ENCODE results near the gene LAPTM5. TPM values are rescaled to one million over a fixed set of nuclear protein-coding genes. Genes with fewer than 3 reads are reported as not detected.

The LAPTM5 gene
- total RNA-seq, 1 experiment from 2014 or later: not detected

DNA sequence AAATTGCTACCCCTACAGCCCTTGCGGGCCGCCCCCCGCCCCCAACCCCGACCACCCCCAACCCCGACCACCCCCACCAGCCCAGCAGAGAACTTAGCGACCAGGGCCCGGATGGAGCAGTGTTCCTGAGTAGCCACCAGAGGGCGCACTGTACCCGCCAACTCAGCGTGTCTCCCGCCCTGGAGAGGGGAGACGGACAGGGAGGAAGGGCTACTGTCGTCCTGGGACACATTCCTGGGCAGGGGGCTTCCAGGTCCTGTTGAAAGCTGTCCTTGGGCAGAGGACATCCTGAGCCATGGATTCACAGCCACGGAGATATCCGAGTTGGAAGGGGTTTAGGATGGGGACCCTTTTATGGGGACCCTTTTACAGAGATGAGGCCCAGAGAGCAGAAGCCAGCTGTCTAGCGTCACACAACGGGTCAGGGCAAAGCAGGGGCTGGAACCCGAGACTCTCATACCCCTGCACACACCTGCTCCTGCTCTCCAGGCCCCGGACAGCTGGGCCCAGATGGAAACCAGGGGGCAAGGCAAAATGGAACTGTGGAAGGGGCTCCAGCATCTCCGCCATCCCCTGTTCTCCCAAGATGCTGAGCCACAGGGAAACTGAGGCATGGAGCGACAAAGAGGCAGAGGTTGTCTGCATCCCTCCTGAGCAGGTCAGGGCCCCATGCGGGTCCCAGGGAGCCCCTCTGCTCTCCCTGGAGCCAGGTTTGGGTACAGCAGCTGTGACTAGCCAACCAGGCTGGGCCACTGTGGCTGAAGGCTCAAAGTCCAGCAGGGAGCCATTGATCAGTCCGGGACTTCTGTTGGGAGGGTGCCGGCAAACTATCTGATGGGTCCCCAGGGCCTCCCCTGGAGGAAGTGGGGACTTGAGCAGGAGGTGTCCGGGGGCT lies 25.0 kb upstream of the LAPTM5 start:
- TF ChIP-seq, protein P1, sequence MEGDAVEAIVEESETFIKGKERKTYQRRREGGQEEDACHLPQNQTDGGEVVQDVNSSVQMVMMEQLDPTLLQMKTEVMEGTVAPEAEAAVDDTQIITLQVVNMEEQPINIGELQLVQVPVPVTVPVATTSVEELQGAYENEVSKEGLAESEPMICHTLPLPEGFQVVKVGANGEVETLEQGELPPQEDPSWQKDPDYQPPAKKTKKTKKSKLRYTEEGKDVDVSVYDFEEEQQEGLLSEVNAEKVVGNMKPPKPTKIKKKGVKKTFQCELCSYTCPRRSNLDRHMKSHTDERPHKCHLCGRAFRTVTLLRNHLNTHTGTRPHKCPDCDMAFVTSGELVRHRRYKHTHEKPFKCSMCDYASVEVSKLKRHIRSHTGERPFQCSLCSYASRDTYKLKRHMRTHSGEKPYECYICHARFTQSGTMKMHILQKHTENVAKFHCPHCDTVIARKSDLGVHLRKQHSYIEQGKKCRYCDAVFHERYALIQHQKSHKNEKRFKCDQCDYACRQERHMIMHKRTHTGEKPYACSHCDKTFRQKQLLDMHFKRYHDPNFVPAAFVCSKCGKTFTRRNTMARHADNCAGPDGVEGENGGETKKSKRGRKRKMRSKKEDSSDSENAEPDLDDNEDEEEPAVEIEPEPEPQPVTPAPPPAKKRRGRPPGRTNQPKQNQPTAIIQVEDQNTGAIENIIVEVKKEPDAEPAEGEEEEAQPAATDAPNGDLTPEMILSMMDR (IDR thresholded peaks at IDR 0.05; ENCODE audit: unreplicated experiment): peak; percentile 69
- intact Hi-C loops (cut with micrococcal nuclease; ENCODE audit: unreplicated experiment): loop anchor here (1.0 kb wide), 2 partner anchors 60 to 129 kb away; no protein-coding TSS in a partner anchor
- Mint-ChIP-seq H3K27ac (ENCODE audit: unreplicated experiment) (no peak overlapping the region), H3K4me3 (ENCODE audit: low read depth, unreplicated experiment) (no peak overlapping the region), H3K9me3 (ENCODE audit: low read depth, unreplicated experiment) (no peaks in the 10 kb centered on the region), H3K27me3 (ENCODE audit: unreplicated experiment) (peaks cover 39% of the 10 kb centered on the region), H3K36me3 (ENCODE audit: insufficient read depth, unreplicated experiment) (no peaks in the 10 kb centered on the region), H3K4me1 (ENCODE audit: low read depth, unreplicated experiment) (peaks cover 8% of the 10 kb centered on the region)
- BruUV-seq (replicated peaks): no TSS peak
- CTCF ChIA-PET: interaction anchor here (0.8 to 1.9 kb wide), 7 partner anchors 12 to 143 kb away, joined by 3 to 32 read pairs (median 4); no protein-coding TSS in a partner anchor
- DNase-seq: peak; percentile 89

DNA sequence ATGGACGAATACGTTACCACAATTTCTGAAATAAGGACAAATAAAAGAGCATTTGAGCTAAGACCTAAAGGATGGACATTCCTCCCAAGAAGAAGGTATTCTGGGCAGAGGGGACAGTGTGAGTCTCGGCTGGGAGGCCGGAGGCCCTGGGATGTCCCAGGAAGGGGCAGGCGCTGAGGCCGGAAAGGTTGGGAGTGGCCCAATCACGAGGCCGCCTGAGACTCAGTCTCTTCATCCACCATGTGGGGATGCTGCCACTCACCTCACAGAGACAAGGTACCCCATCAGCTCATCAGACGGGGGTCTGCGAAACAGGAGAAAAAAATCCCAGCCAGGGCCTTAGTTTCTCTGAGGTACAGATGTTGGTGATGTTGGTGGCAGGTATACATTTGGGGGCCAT lies 24.3 kb upstream of the LAPTM5 start:
- Mint-ChIP-seq H3K27me3 (ENCODE audit: unreplicated experiment) (peaks cover 32% of the 10 kb centered on the region), H3K9me3 (ENCODE audit: low read depth, unreplicated experiment) (no peaks in the 10 kb centered on the region), H3K4me3 (ENCODE audit: low read depth, unreplicated experiment) (no peak overlapping the region), H3K36me3 (ENCODE audit: insufficient read depth, unreplicated experiment) (no peaks in the 10 kb centered on the region), H3K4me1 (ENCODE audit: low read depth, unreplicated experiment) (peaks cover 8% of the 10 kb centered on the region), H3K27ac (ENCODE audit: unreplicated experiment) (no peak overlapping the region)
- TF ChIP-seq, protein P1 (IDR thresholded peaks at IDR 0.05; ENCODE audit: unreplicated experiment): no peak
- intact Hi-C loops (cut with micrococcal nuclease; ENCODE audit: unreplicated experiment): loop anchor here (1.0 kb wide), 1 partner anchor 60 kb away; no protein-coding TSS in a partner anchor
- no TSS peak for BruUV-seq (replicated peaks)
- no peak for DNase-seq
- CTCF ChIA-PET: interaction anchor here (0.6 to 1.8 kb wide), 3 partner anchors 52 to 1791 kb away, joined by 4 to 32 read pairs (median 4); no protein-coding TSS in a partner anchor

DNA sequence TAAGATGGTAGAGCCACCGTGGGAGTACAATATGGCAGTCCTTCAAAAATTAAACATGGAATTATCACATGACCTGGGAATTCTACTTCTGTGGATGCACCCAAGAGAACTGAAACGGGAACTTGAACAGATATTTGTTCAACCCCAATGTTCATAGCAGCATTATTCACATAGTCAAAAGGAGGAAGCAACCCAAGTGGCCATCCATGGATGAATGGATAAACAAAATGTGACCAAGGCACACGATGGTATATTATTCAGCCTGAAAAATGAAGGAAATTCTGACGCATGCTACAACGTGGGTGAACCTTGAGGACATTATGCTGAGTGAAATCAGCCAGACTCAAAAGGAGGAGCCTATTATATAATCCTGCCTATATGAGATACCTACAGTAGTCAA lies 22.8 kb upstream of the LAPTM5 start:
- intact Hi-C loops (cut with micrococcal nuclease; ENCODE audit: unreplicated experiment): no loop called here
- no TSS peak for BruUV-seq (replicated peaks)
- DNase-seq: no peak
- H3K4me3 Mint-ChIP-seq (ENCODE audit: low read depth, unreplicated experiment): no peak overlapping the region
- no peak overlapping the region for H3K27ac Mint-ChIP-seq (ENCODE audit: unreplicated experiment)
- peaks cover 41% of the 10 kb centered on the region for H3K27me3 Mint-ChIP-seq (ENCODE audit: unreplicated experiment)
- no peaks in the 10 kb centered on the region for H3K36me3 Mint-ChIP-seq (ENCODE audit: insufficient read depth, unreplicated experiment)
- TF ChIP-seq, protein P1 (IDR thresholded peaks at IDR 0.05; ENCODE audit: unreplicated experiment): no peak
- CTCF ChIA-PET: interaction anchor here (1.0 to 3.4 kb wide), 2 partner anchors 22 to 59 kb away, joined by 3 to 116 read pairs; partner anchors contain the start of gene MATN1
- H3K4me1 Mint-ChIP-seq (ENCODE audit: low read depth, unreplicated experiment): no peaks in the 10 kb centered on the region
- no peaks in the 10 kb centered on the region for H3K9me3 Mint-ChIP-seq (ENCODE audit: low read depth, unreplicated experiment)

DNA sequence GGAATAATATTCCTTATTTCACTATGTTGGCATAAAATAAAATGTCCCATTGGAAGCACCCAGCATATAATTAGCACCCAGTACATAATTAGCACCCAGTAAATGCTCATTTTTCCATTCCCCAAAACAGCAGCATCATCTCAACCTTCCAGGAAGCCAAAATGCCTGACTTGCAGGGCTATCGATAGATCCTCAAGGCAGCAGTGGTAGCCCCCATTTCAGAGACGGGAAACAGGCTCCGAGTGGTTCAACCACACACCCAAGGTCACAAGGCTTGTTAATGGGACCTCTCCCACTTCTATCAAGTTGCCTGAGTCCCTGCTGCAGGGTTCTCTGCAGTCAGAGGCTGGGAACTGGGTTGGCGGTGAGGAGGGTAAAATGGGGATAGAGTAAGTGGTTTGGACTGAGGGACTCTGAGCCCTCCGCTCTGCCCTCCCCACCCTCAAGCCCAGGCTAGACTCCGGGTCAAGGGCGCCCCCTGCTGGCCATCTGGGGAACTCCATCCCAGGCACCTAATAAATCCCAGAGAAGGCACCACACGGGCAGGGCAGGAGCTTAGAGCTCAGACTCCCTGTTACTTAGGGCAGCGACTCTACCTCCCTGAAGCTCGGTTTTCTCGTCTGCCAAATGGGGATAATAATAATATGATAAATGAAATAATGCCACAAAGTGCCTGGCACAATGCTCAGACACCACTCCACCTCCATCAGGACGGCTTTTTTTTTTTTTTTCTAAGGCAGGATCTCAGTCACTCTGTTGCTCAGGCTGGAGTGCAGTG lies 21.9 kb upstream of the LAPTM5 start:
- Mint-ChIP-seq H3K36me3 (ENCODE audit: insufficient read depth, unreplicated experiment) (no peaks in the 10 kb centered on the region), H3K4me3 (ENCODE audit: low read depth, unreplicated experiment) (no peak overlapping the region), H3K4me1 (ENCODE audit: low read depth, unreplicated experiment) (no peaks in the 10 kb centered on the region), H3K9me3 (ENCODE audit: low read depth, unreplicated experiment) (no peaks in the 10 kb centered on the region), H3K27me3 (ENCODE audit: unreplicated experiment) (peaks cover 43% of the 10 kb centered on the region), H3K27ac (ENCODE audit: unreplicated experiment) (no peak overlapping the region)
- BruUV-seq (replicated peaks): no TSS peak
- TF ChIP-seq, protein P1 (IDR thresholded peaks at IDR 0.05; ENCODE audit: unreplicated experiment): peak; percentile 96
- CTCF ChIA-PET: interaction anchor here (0.5 to 3.4 kb wide), 13 partner anchors 14 to 1050 kb away, joined by 3 to 116 read pairs (median 4); partner anchors contain the start of gene MATN1
- peak; percentile 91 for DNase-seq
- intact Hi-C loops (cut with micrococcal nuclease; ENCODE audit: unreplicated experiment): loop anchor here (1.0 kb wide), 1 partner anchor 60 kb away; no protein-coding TSS in a partner anchor
